ENCODE data around the gene RPL7A.
"Not testable (repeated sequence)": the region's sequence is repeated elsewhere in the genome, so short reads cannot be mapped to it uniquely, and the experiment has no call there.

Gene RPL7A

GRCh38 chr9:133329306-133330156 is 18.5 kb upstream of the RPL7A start:
- not testable (repeated sequence) for DNase-seq

DNA sequence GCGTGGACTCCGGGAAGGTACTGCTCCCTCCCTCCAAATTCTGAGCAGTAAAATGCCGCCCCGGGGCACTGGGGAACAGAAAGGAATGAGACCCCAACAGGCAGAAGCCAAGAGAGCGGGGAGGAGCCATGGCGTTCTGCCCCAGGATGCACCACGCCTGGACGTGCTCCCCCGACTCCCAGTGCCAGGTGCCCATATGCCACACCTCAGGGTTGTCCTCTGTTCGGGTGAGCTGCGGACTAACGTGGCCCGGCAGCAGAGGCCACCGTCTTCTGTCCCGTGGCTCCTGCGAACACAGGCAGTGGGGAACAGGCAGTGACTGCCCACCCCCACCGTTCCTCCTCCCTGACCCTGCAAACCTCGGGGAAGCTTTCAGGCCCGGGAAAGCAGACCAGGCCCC is 16.8 kb upstream of the RPL7A start:
- no peak for DNase-seq

GRCh38 chr9:133331641-133332380 is 16.2 kb upstream of the RPL7A start:
- DNase-seq = no peak

- no peak for DNase-seq
Measured at GRCh38 chr9:133332381-133332730, 15.7 kb upstream of the RPL7A start.

GRCh38 chr9:133333011-133333410 is 15.0 kb upstream of the RPL7A start:
- no peak for DNase-seq

DNA sequence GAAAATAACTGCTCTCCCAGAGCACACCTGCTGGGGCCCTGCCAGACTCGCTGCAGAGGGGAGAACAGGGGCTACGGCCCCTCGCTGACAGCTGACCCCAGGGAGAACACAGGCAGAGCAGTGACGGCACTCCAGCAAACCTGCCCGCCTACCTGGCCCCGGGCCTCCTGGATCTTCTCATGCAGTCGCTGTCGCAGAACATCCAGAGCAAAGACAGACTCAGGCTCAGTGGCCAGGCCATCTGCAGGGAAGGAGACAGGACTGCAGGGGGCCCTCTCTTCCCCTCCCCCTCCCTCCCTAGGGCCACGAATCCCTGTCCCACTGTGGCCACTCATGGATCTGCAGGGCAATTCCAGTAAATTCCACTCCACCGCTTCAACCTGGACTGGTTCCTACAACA is 14.5 kb upstream of the RPL7A start:
- peak; percentile 13 for DNase-seq

DNA sequence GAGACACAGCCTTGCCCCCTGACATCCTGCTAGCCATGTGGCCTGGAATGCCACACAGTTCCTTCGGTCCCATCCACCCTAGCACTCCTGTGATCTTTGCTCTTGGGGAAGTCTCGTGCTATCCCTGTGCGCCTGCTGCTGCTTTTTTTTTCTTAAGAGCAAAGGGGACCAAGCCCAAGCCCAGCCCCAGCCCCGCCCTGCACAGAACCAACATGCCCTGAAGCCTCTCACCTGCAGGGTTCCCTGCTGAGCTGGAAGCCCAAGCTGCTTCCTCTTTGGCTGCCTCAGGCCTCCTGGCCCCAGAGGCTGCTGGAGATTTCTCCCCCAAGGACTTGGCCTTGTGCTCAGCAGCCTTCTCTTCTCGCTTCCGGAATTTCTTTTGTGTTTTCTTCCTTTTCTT is 13.9 kb upstream of the RPL7A start:
- peak; percentile 10 for DNase-seq

DNA sequence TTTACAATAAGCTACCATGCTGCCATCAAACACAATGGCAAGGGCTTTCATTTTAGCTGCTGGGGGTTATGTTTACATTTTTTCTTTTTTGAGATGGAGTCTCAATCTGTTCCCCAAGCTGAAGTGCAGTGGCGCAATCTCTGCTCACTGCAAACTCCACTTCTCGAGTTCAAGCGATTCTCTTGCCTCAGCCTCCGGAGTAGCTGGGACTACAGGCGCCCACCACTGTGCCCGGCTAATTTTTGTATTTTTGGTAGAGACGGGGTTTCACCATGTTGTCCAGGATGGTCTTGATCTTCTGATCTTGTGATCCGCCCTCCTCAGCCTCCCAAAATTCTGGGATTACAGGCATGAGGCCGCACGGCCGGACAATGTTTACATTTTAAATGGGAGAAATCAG is 13.1 kb upstream of the RPL7A start:
- DNase-seq = not testable (repeated sequence)

GRCh38 chr9:133335924-133336811 is 11.8 kb upstream of the RPL7A start, which contains the start of gene SURF6:
TSS of gene SURF6 (minus strand) at chr9:133336188. CDS start at chr9:133336132, 56 bp downstream.
- DNase-seq = peak; percentile 94

GRCh38 chr9:133339641-133340040 is 8.4 kb upstream of the RPL7A start:
- DNase-seq = no peak

GRCh38 chr9:133340256-133340655 is 7.8 kb upstream of the RPL7A start:
- no peak for DNase-seq

DNA sequence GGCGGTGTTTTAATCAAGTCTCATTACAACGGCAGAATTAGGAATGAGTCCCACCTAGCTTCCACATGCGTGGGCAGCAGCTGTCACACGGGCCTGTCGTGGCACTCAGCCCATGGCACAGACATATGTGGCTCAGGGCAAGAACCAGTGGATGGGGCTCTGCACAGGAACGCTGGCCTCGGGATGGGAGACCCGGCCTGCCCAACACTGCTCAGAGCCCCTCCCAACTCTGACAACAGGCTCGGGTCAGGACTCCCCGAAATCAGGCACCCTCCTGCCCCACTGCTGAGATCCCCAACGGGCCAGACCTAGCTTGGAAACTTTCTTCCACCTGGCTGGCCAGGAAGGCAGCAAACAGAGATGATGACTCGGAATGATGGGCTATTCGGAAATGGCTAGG is 7.1 kb upstream of the RPL7A start:
- no peak for DNase-seq

- DNase-seq = no peak
Measured at GRCh38 chr9:133341369-133342068, 6.5 kb upstream of the RPL7A start.

DNA sequence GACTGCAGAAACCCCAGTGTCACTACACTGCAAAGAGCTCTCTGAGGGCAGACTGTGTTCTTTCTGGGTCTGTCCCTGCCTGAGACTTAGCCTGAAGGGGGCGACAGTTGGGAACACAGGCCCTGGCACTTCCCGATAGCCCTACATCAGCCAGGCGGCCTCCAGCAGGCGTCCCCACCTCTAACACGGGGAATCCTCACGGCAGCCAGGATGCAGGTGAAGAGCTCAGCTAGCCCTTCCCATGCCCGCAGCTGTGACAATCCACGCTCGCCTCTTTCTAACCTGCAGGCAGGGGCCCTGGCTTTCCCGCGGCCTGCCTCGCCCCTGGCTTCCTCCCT is 6.0 kb upstream of the RPL7A start:
- no peak for DNase-seq

GRCh38 chr9:133342570-133342969 is 5.4 kb upstream of the RPL7A start:
- DNase-seq = no peak

DNA sequence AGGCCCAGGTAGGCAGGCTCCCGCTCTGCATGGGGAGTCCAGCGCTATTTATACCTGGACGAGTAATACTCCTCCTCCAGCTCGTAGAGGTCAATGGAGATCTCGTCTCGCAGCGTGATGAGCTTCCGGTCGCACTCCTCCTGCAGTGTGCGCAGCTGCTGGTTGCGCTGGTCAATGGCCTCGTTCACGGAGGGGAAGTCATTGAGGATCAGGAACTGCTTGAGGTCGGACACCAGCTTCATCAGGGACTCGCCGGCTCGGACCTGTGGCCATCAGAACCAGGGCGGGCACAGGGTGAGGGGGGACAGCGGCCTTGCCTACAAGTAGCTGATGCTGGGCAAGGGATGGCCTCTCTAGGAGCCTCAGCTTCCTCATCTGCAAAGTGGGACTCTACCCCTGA is 3.9 kb upstream of the RPL7A start:
- DNase-seq = no peak

GRCh38 chr9:133344979-133345378 is 3.0 kb upstream of the RPL7A start:
- no peak for DNase-seq

DNA sequence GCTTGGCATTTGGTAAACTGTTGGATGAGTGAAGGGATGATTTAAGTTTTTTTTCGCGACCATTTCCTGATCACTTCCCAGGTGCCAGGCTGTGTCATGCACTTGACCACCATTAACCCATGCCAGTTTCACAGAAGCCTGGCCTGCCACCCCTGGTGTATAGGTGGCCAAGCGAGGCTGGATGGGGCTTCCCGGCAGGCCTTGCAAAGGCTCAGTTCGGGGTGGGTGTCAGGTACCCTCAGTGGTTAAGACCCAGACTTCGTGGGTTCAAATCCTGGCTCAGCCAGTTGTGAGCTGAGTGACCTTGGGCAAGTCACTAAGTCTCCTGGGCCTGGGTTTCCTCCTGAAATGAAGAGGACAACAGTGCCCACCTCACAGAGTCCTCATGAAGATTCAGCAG is 2.4 kb upstream of the RPL7A start:
- DNase-seq = no peak

GRCh38 chr9:133346021-133346785 is 1.8 kb upstream of the RPL7A start:
- no peak for DNase-seq

GRCh38 chr9:133347515-133347984 is 468 bp upstream of the RPL7A start:
- peak; percentile 55 for DNase-seq

- no peak for DNase-seq
Measured at GRCh38 chr9:133348718-133349573, 928 bp downstream of the RPL7A start.
